Muscle layer of duodenum (tissue), 2 donors: ENCODE measurements around the gene ACAD9.
"Not testable (repeated sequence)": the region's sequence is repeated elsewhere in the genome, so short reads cannot be mapped to it uniquely, and the experiment has no call there.

Source experiments
- H3K27ac ChIP-seq: one replicate; pipeline ENCODE4 v1.7.0; 2013; ENCODE audit warnings: mild to moderate bottlenecking, low read length
- H3K27me3 ChIP-seq: one replicate; pipeline ENCODE4 v1.7.0; 2013; ENCODE audit warnings: low read depth, mild to moderate bottlenecking, control low read depth, low read length
- H3K36me3 ChIP-seq, 2 donors: one replicate each; pipeline ENCODE4 v1.7.0; 2013; ENCODE audit warnings: low read length in 2 of 2, control low read depth in 1 of 2, mild to moderate bottlenecking in 1 of 2; ENCODE audit not compliant: insufficient read depth in 2 of 2, control insufficient read depth in 1 of 2
- H3K4me1 ChIP-seq, 2 donors: one replicate each; pipeline ENCODE4 v1.7.0; 2013; ENCODE audit warnings: low read length in 2 of 2, mild to moderate bottlenecking in 2 of 2, control low read depth in 1 of 2, moderate library complexity in 1 of 2; ENCODE audit not compliant: insufficient read depth in 2 of 2, control insufficient read depth in 1 of 2
- H3K4me3 ChIP-seq, 2 donors: one replicate each; pipeline ENCODE4 v1.7.0; 2013; ENCODE audit warnings: low read length in 2 of 2, low read depth in 1 of 2, mild to moderate bottlenecking in 1 of 2
- H3K9me3 ChIP-seq, 2 donors: one replicate each; pipeline ENCODE4 v1.7.0; 2013; ENCODE audit warnings: low read length in 2 of 2, control low read depth in 1 of 2, mild to moderate bottlenecking in 1 of 2; ENCODE audit not compliant: control insufficient read depth in 1 of 2
- donor health status: healthy.

ACAD9 gene

DNA sequence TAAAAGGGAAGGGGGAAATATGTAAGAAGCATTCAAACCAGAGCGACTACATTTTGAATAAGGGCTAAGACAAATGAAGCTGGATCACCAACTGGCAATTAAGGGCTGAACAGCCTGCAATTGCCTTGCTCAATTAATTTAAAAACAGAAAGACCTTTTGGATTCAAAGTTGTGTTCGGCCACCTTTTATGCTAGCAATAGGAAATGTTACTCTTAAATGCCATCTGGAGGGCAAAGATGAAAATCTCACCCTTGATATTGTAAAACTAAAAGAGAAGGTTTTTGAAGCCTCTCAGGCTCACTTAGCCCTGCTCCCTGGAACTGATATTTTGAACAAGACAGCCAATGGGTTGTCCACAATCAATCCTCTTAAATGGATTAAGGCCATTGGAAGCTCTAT, 44.2 kb downstream of the ACAD9 start:
- Histone ChIP-seq H3K4me1 (no peaks in the 10 kb centered on the region), H3K27me3 (no peaks in the 10 kb centered on the region), H3K4me3 (no peak overlapping the region), H3K36me3 (no peaks in the 10 kb centered on the region), H3K9me3 (no peaks in the 10 kb centered on the region), H3K27ac (no peak overlapping the region)

GRCh38 chr3:128923986-128924385, 44.6 kb downstream of the ACAD9 start:
- not testable (repeated sequence) for H3K9me3 ChIP-seq, H3K27ac ChIP-seq, H3K4me3 ChIP-seq, H3K36me3 ChIP-seq, H3K27me3 ChIP-seq, H3K4me1 ChIP-seq

GRCh38 chr3:128929364-128929763, 49.9 kb downstream of the ACAD9 start:
- Histone ChIP-seq H3K4me1 (no peaks in the 10 kb centered on the region), H3K27me3 (no peaks in the 10 kb centered on the region), H3K27ac (no peak overlapping the region), H3K4me3 (no peak overlapping the region), H3K36me3 (no peaks in the 10 kb centered on the region), H3K9me3 (no peaks in the 10 kb centered on the region)

DNA sequence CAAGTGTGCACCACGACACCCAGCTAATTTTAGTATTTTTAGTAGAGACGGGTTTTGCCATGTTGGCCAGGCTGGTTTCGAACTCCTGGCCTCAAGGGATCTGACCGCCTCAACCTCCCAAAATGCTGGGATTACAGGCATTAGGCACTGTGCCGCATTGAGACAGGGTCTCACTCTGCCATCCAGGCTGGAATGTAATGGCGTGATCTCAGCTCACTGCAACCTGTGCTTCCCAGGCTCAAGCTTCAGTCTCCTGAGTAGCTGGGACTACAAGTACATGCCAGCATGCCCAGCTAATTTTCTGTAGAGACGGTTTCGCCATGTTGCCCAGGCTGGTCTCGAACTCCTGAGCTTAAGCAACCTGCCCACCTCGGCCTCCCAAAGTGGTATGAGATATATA, 51.6 kb downstream of the ACAD9 start:
- Histone ChIP-seq H3K9me3 (no peaks in the 10 kb centered on the region), H3K27me3 (no peaks in the 10 kb centered on the region), H3K36me3 (no peaks in the 10 kb centered on the region), H3K4me3 (no peak overlapping the region), H3K27ac (no peak overlapping the region), H3K4me1 (no peaks in the 10 kb centered on the region)

GRCh38 chr3:128932516-128933212, 53.2 kb downstream of the ACAD9 start:
- Histone ChIP-seq H3K27me3 (no peaks in the 10 kb centered on the region), H3K27ac (no peak overlapping the region), H3K4me1 (no peaks in the 10 kb centered on the region), H3K9me3 (no peaks in the 10 kb centered on the region), H3K4me3 (no peak overlapping the region), H3K36me3 (no peaks in the 10 kb centered on the region)

GRCh38 chr3:128933213-128933921, 53.9 kb downstream of the ACAD9 start:
- Histone ChIP-seq H3K4me1 (no peaks in the 10 kb centered on the region), H3K9me3 (no peaks in the 10 kb centered on the region), H3K36me3 (no peaks in the 10 kb centered on the region), H3K27me3 (no peaks in the 10 kb centered on the region), H3K4me3 (no peak overlapping the region), H3K27ac (no peak overlapping the region)

GRCh38 chr3:128933922-128934253, 54.5 kb downstream of the ACAD9 start:
- no peak overlapping the region for H3K27ac ChIP-seq
- no peaks in the 10 kb centered on the region for H3K4me1 ChIP-seq
- no peak overlapping the region for H3K4me3 ChIP-seq
- no peaks in the 10 kb centered on the region for H3K36me3 ChIP-seq
- no peaks in the 10 kb centered on the region for H3K9me3 ChIP-seq
- H3K27me3 ChIP-seq, result no peaks in the 10 kb centered on the region

GRCh38 chr3:128935922-128936321, 56.5 kb downstream of the ACAD9 start:
- H3K36me3 ChIP-seq, result no peaks in the 10 kb centered on the region
- H3K4me3 ChIP-seq, result no peak overlapping the region
- no peaks in the 10 kb centered on the region for H3K9me3 ChIP-seq
- no peaks in the 10 kb centered on the region for H3K27me3 ChIP-seq
- H3K27ac ChIP-seq, result no peak overlapping the region
- no peaks in the 10 kb centered on the region for H3K4me1 ChIP-seq

DNA sequence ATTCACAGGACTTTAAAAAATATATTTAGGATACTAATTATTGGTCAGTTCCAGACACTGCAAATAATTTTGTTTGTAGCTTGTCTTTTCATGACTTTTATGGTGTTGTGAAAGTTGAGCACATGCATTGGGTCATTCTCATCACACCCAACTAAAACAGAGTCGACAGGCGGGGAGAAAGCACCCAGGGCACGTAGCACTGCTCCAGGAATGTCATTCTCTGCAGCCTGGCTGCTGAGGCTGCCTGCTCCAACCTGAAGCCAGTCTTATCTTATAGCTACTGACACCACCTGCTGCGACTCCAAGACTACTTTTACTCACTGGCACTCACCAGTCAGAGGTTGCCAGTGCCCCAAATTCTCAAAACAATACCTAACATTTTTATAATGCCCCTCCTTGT, 56.9 kb downstream of the ACAD9 start:
- Histone ChIP-seq H3K27me3 (no peaks in the 10 kb centered on the region), H3K27ac (no peak overlapping the region), H3K4me1 (no peaks in the 10 kb centered on the region), H3K4me3 (no peak overlapping the region), H3K9me3 (no peaks in the 10 kb centered on the region), H3K36me3 (no peaks in the 10 kb centered on the region)

DNA sequence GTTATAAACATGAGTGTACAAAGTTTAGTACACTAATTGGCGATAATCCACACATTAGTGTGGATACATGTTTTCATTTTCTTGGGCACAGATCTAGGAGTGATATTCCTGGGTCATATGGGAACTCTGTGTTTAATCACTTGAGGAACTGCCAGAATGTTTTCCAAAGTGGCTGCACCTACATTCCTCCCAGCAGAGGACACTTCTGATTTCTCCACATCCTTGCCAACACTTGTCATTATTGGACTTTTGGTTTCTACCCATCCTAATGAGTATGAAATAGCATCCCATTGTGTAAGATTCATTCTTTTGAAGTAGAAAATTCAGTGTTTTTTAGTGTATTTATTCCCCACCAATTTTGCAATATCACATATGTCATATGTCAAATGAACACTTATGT, 60.8 kb downstream of the ACAD9 start:
- Histone ChIP-seq H3K9me3 (no peaks in the 10 kb centered on the region), H3K27ac (no peak overlapping the region), H3K4me1 (no peaks in the 10 kb centered on the region), H3K4me3 (no peak overlapping the region), H3K27me3 (no peaks in the 10 kb centered on the region), H3K36me3 (no peaks in the 10 kb centered on the region)

GRCh38 chr3:128942161-128942952, 62.9 kb downstream of the ACAD9 start:
- Histone ChIP-seq H3K27me3 (no peaks in the 10 kb centered on the region), H3K4me3 (no peak overlapping the region), H3K9me3 (no peaks in the 10 kb centered on the region), H3K27ac (no peak overlapping the region), H3K36me3 (no peaks in the 10 kb centered on the region), H3K4me1 (no peaks in the 10 kb centered on the region)
